GM18858 (cell line): Measurements from ENCODE around the gene ACBD6.

Source experiments
- ATAC-seq: cut with Tn5 transposase; IDR thresholded peaks from one replicate; pipeline ENCODE4 v1.9.1; 2021; ENCODE audit not compliant: unreplicated experiment

Gene ACBD6

GRCh38 chr1:180273066-180273465 is 229.3 kb downstream of the ACBD6 start:
- no peak for ATAC-seq

GRCh38 chr1:180272395-180272794 is 230.0 kb downstream of the ACBD6 start:
- ATAC-seq, result no peak

- ATAC-seq, result no peak
These were observed 230.8 kb downstream of the ACBD6 start for GRCh38 chr1:180271272-180272255.

- no peak for ATAC-seq
These were observed 231.7 kb downstream of the ACBD6 start for GRCh38 chr1:180270530-180271271.

- ATAC-seq, result no peak
These were observed 232.5 kb downstream of the ACBD6 start for GRCh38 chr1:180269645-180270529.

- ATAC-seq, result no peak
These were observed 233.8 kb downstream of the ACBD6 start for GRCh38 chr1:180268556-180269075.

DNA sequence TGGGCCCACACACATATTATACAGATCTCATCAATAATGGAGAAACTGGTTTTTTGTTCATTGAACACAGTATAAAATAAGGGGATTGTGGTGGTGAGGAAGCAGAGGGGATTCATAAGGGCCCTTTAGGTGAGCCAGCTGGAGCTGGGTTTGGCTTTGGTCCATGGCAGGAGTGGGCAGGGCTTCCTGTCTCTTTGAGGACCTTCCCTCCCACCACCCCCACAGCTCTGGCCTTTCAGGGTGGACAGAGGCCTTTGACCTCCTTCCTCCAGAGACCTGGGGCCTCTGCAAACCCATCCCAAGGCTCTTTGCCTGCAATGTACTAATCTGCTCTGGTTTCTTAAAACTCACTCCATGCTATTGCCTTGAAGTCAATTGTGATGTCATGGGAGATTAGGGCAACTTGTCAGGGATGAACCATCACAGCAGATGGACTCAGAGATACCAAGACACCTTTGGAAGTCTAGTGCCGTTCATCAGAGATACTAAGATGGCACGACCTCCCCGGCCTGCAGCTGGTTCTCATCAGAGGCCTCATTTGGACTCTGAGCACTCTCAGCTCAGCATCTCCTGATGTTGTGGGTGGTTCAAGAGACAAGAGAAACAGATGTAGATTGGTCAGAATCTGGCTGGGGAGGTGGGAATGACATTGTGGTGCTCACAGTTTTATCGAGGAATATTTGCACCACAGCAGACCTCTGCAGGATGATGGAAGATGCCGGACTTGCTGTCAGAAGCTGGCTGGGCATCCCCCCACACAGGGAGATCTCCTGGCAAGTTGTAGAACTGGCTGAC is 234.4 kb downstream of the ACBD6 start:
- ATAC-seq, result no peak

GRCh38 chr1:180267211-180267561 is 235.2 kb downstream of the ACBD6 start:
- no peak for ATAC-seq

- ATAC-seq, result no peak
These were observed 235.8 kb downstream of the ACBD6 start for GRCh38 chr1:180266275-180267210.

DNA sequence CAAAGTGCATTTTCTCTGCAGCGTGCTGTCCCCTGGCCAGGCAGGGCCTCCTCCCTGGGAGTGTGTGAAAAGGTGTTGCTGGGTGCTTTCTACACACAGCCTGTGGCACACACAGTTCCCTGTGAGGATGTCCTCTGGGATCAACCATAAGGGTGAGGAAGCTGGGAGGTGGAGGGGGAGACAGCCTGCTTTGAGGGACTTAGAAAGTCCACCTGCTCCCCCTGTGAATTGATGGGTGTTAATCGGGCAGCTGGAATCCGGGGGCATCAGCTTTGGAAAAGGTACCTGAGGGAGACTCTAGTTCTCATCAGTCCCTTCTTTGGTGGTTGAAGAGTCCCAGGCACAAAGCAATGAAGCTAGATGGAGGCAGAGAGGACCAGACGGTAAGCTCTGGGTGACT is 236.5 kb downstream of the ACBD6 start:
- ATAC-seq, result no peak

GRCh38 chr1:180265201-180265600 is 237.2 kb downstream of the ACBD6 start:
- no peak for ATAC-seq

- no peak for ATAC-seq
These were observed 237.8 kb downstream of the ACBD6 start for GRCh38 chr1:180264595-180264994.

GRCh38 chr1:180262628-180263488 is 239.5 kb downstream of the ACBD6 start:
- no peak for ATAC-seq

DNA sequence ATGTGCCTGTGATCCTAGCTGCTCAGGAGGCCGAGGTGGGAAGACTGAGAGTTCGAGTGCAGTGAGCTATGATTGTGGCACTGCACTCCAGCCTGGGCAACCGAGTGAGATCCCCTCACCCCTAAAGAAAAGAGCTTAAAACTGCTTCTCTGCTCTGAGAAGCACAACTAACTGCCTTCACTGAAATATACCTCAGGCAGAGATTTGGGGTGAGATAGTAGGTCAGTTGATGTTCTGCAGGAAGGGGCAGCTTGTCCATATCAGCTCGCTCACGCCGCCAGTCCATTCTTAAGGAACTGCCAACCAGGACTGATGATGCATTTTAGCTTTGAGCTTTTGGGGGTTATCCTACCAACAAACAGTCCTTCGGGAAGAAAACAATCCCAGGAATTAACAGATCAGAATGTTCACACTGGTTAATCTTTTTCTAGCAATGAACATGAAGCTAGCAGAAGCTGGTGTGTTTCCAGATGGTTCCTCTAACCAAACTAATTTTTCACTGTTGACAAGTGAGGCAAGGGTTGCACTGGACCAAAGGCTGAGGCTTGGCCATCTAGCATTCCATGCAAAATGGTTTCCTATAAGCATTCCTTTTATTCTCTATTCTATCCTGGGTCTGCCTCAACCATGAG is 240.7 kb downstream of the ACBD6 start:
- no peak for ATAC-seq

DNA sequence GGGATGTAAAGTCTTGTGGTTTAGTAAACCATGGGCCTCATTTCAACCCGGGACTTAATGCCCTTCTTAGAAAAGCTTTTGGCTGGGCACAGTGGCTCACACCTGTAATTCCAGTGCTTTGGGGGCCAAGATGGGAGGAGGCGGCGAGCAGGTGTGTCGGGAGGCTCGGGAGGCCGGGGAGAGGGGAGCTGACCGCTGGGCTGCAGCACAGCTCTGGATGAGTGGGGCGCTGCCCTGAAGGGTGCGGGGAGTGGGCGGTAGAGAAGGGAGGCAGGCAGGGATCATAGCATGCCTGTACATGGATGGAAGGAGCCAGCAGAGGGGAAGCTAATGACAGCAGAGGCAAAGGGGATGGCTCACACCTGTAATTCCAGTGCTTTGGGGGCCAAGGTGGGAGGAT is 241.3 kb downstream of the ACBD6 start:
- no peak for ATAC-seq

- no peak for ATAC-seq
These were observed 241.8 kb downstream of the ACBD6 start for GRCh38 chr1:180260541-180260940.
